CD4-positive, alpha-beta T cell treated with Interleukin-4 for 4 hours (primary cell): ENCODE measurements around the gene TAS2R38.

Source experiments
- DNase-seq: peaks from one replicate; pipeline ENCODE4 v3.0.0-alpha.2; 2020

TAS2R38 gene

DNA sequence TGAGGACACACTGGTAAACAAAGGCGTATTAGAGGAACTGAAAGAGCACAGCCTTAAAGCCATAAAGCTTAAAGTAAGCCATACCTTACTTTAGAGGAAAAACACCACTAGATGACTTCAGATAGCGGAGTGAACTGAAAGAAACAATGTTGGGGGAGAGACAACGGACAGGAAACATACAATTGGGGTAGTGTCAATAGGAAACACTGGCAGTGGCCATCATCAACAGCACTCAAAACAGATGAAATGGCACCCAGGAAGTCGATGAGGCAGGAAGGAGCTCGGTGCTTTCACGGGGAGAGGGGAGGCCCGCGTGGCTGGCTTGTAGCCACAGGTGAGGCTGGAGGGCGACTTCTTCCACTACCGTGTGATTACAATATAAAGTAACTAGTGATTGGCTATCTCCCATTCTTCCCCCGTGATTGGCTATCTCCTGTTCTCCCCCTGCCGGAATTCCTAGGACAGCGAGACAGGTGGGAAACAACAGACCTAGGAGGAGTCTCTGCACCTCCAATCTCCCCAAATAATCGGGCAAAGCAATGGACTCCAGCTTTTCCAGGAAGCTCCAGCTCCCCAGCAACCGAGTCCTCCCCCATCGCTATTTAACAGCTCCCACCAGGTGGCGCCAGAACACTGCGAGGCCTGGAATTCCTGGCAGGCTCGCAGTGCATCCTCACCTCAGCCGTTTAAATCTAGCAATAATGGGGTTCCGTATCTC is 2.4 kb upstream of the TAS2R38 start:
- DNase-seq, result peak; percentile 42

- DNase-seq, result no peak
Observed at GRCh38 chr7:141974831-141975230, 1.3 kb upstream of the TAS2R38 start.

GRCh38 chr7:141960687-141961422 is 12.7 kb downstream of the TAS2R38 start:
- DNase-seq, result peak; percentile 10

GRCh38 chr7:141956084-141956483 is 17.5 kb downstream of the TAS2R38 start:
- DNase-seq, result no peak

DNA sequence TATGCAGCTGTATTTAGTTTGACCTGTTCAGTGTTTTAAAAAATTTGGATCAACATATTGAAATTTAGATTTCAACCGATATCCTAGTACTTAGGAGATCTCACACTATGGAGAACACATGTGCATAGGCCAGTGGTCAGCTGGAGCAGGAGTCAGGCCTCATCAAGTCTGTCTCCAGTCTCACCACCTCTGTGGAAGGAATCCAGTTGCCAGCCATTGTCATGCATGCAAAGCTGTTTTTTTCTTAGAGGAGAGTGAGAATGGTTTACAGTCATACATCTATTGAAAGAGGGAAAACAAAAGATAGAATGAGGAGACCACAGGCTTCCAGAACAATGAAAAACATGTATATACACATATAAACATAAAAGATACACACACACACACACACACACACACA is 19.2 kb downstream of the TAS2R38 start:
- no peak for DNase-seq

GRCh38 chr7:141952461-141952860 is 21.1 kb downstream of the TAS2R38 start:
- DNase-seq, result no peak

DNA sequence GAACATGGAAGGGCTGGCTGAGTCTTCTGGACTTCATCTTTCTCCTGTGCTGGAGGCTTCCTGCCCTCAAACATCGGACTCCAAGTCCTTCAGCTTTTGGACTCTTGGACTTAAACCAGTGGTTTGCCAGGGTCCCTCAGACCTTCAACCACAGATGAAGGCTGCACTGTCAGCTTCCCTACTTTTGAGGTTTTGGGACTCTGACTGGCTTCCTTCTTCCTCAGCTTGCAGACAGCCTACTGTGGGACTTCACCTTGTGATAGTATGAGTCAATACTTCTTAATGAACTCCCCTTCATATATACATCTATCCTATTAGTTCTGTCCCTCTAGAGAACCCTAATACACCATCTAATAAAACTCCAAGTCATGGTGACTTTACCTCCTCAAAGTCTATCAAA is 22.8 kb downstream of the TAS2R38 start:
- no peak for DNase-seq

GRCh38 chr7:141949911-141950310 is 23.7 kb downstream of the TAS2R38 start:
- DNase-seq, result no peak

GRCh38 chr7:141949451-141949850 is 24.1 kb downstream of the TAS2R38 start:
- no peak for DNase-seq

- no peak for DNase-seq
Observed at GRCh38 chr7:141949021-141949420, 24.6 kb downstream of the TAS2R38 start.

GRCh38 chr7:141946796-141947195 is 26.8 kb downstream of the TAS2R38 start, which contains the start of gene CLEC5A:
CLEC5A (minus strand) TSS chr7:141946974; CDS start chr7:141946292, 682 bp downstream.
- no peak for DNase-seq

DNA sequence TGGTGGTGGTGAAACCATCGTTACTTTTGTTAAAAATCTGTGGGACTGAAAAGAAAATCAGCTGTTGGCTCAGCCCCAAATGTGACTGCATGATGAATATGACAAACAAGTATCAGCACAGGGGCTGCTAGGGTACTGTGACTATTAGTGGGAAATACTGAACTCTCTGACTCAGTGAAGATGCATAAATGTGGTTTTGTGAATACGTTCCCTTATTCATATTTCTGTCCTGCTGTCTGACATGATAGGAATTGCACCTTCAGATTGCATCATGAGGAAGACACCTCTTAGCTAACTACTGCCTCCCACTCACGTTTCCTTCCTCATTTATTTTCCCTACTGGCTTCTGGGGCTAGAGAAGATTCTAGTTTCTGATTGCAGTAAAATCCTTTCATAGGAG is 28.2 kb downstream of the TAS2R38 start:
- peak; percentile 8 for DNase-seq

DNA sequence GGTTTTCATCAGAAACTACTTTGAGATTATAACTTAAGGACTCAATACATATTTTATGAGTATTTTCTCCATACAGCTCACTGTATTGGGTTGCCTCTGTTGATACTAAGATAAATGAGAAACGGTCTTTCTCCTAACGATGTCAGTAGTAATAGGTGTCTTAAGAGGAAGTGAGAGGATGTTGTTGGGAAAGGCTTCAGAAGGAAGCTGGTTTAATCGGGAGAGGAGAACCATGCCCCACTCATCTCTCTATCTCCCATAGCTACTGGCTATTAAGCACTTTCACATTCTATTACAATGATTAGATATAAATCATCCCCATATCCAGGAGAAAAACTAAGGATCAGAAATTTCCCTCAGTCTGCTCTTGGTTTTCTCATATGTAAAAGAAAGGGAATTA is 28.8 kb downstream of the TAS2R38 start:
- DNase-seq, result no peak

DNA sequence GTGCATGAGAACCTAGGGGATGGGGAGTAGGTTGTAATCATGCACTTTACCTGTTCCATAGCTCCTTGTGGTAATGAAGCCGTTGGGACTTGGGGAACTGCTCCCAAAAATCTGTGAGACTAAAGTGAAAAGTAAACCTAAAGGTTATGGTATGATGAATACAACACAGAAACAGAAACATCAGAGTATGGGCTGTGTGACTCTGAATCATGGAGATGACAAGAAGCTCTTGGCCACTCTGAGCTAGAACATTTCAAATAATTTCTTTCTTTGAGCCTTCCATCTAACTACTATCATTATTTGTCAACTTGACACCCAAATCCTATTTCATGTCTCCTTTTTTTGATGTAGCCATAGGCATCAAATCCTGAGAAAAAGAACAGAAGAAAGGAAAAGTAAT is 29.7 kb downstream of the TAS2R38 start:
- DNase-seq, result no peak

- DNase-seq, result no peak
Observed at GRCh38 chr7:141941075-141941474, 32.5 kb downstream of the TAS2R38 start.

- DNase-seq, result no peak
Observed at GRCh38 chr7:141930211-141930610, 43.4 kb downstream of the TAS2R38 start.

DNA sequence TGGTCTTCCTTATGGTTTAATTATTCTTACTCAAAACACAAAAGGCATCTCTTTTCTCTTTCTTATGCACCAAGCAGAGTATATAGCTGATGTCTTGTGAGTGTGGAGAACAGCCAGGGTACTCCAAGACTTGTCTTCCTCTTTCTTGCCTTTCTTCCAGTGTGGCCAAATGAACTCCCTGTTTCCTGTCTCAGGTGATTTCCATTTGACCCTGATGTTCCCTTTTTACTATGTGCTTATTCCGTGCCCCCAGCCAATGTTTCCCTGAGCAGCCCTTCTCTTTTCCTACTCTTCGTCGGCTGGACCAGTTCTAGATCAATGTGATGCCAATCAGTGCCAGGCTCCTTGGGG is 44.8 kb downstream of the TAS2R38 start:
- no peak for DNase-seq

GRCh38 chr7:141928146-141928844 is 45.3 kb downstream of the TAS2R38 start:
- no peak for DNase-seq
